GM18951 (cell line): ENCODE data around the gene KPTN.

Experiments
- POLR2A ChIP-seq: IDR thresholded peaks from 4 replicates; pipeline ENCODE4 v1.6.1; 2011; ENCODE audit warnings: mild to moderate bottlenecking; ENCODE audit not compliant: insufficient read length, insufficient read depth; ENCODE audit errors: extremely low read depth
- in situ Hi-C: fragments of 300-500 bp; cut with MboI; formaldehyde crosslinking; loops from one replicate; pipeline ENCODE4 v1.12.0; 2022; ENCODE audit warnings: low sequenced_read_pairs, mixed read lengths, inconsistent platforms; ENCODE audit not compliant: unreplicated experiment

The KPTN gene

GRCh38 chr19:47458672-47459071 lies 25.3 kb downstream of the KPTN start:
- no peak for TF ChIP-seq POLR2A
- in situ Hi-C loops = no loop called here

GRCh38 chr19:47456721-47457474 lies 27.1 kb downstream of the KPTN start:
- in situ Hi-C loops = no loop called here
- TF ChIP-seq POLR2A = no peak

GRCh38 chr19:47450478-47450877 lies 33.5 kb downstream of the KPTN start:
- no peak for TF ChIP-seq POLR2A
- in situ Hi-C loops = no loop called here

- TF ChIP-seq POLR2A = no peak
- in situ Hi-C loops = no loop called here
Observed at GRCh38 chr19:47448360-47448727, 35.7 kb downstream of the KPTN start.

- no peak for TF ChIP-seq POLR2A
- in situ Hi-C loops = no loop called here
Observed at GRCh38 chr19:47447470-47448359, 36.3 kb downstream of the KPTN start.

- in situ Hi-C loops = no loop called here
- TF ChIP-seq POLR2A = no peak
Observed at GRCh38 chr19:47446534-47447469, 37.2 kb downstream of the KPTN start.

- TF ChIP-seq POLR2A = no peak
- in situ Hi-C loops = no loop called here
Observed at GRCh38 chr19:47445937-47446402, 38.0 kb downstream of the KPTN start.

GRCh38 chr19:47445527-47445926 lies 38.5 kb downstream of the KPTN start:
- in situ Hi-C loops = no loop called here
- TF ChIP-seq POLR2A = no peak

- in situ Hi-C loops = no loop called here
Observed at GRCh38 chr19:47444388-47444821, 39.6 kb downstream of the KPTN start.

GRCh38 chr19:47443331-47443730 lies 40.7 kb downstream of the KPTN start:
- no peak for TF ChIP-seq POLR2A
- in situ Hi-C loops = no loop called here

More at GRCh38 chr19:47444388-47444821, 39.6 kb downstream of the KPTN start:
- TF ChIP-seq POLR2A = no peak

GRCh38 chr19:47438793-47439220 lies 45.2 kb downstream of the KPTN start:
- in situ Hi-C loops = loop anchor here (5.0 kb wide), 1 partner anchor 268 kb away; no protein-coding TSS in a partner anchor
- TF ChIP-seq POLR2A = no peak

GRCh38 chr19:47437500-47437899 lies 46.5 kb downstream of the KPTN start:
- TF ChIP-seq POLR2A = no peak
- in situ Hi-C loops = loop anchor here (5.0 kb wide), 1 partner anchor 270 kb away; no protein-coding TSS in a partner anchor
